Muscle of leg (tissue), 11 donors: ENCODE data around the gene TMEM235. TPM values are rescaled to one million over a fixed set of nuclear protein-coding genes. Genes with fewer than 3 reads are reported as not detected.

ENCODE experiments used
- DNase-seq: peaks from one replicate; pipeline ENCODE4 v3.0.0; 2013
- H3K27ac ChIP-seq: one replicate; pipeline ENCODE4 v1.5.1; 2013; ENCODE audit warnings: mild to moderate bottlenecking, low read length, control low read depth
- H3K27me3 ChIP-seq: one replicate; pipeline ENCODE4 v1.6.1; 2013; ENCODE audit warnings: low read length; ENCODE audit not compliant: control insufficient read depth, insufficient read depth
- H3K36me3 ChIP-seq: one replicate; pipeline ENCODE4 v1.6.1; 2013; ENCODE audit warnings: low read length; ENCODE audit not compliant: control insufficient read depth, insufficient read depth
- H3K4me1 ChIP-seq: one replicate; pipeline ENCODE4 v1.6.1; 2013; ENCODE audit warnings: low read length; ENCODE audit not compliant: control insufficient read depth, insufficient read depth
- H3K4me3 ChIP-seq: one replicate; pipeline ENCODE4 v1.5.1; 2013; ENCODE audit warnings: low read length, control low read depth
- H3K9me3 ChIP-seq: replicated peaks from 2 replicates; pipeline ENCODE4 v1.6.1; 2013; ENCODE audit warnings: low read depth, low read length; ENCODE audit not compliant: control insufficient read depth
- WGBS: methylation state at CpG from one replicate; pipeline ENCODE4 v1.1.5; 2013; ENCODE audit warnings: missing lambda C conversion rate; ENCODE audit not compliant: insufficient coverage; 5-methylcytosine and 5-hydroxymethylcytosine counted together
- polyA plus RNA-seq, 8 donors: library from polyadenylated mRNA; unstranded; fragments of 120-200 nt; gene quantifications; one replicate each; pipeline versions ENCODE4 v1.2.1 to v1.2.3, GENCODE V29; 2013; ENCODE audit warnings: inconsistent platforms in 1 of 8, low replicate concordance in 1 of 8; ENCODE audit not compliant: insufficient read length in 8 of 8, insufficient read depth in 1 of 8
- total RNA-seq: library from RNA; stranded (reverse); fragments of 120-200 nt; gene quantifications from one replicate; pipeline ENCODE4 v1.2.4, GENCODE V29; 2013

TMEM235 gene
- total and polyA plus RNA-seq, 9 donors: 0.04 to 0.14 (median 0.10) TPM; not detected in 6

DNA sequence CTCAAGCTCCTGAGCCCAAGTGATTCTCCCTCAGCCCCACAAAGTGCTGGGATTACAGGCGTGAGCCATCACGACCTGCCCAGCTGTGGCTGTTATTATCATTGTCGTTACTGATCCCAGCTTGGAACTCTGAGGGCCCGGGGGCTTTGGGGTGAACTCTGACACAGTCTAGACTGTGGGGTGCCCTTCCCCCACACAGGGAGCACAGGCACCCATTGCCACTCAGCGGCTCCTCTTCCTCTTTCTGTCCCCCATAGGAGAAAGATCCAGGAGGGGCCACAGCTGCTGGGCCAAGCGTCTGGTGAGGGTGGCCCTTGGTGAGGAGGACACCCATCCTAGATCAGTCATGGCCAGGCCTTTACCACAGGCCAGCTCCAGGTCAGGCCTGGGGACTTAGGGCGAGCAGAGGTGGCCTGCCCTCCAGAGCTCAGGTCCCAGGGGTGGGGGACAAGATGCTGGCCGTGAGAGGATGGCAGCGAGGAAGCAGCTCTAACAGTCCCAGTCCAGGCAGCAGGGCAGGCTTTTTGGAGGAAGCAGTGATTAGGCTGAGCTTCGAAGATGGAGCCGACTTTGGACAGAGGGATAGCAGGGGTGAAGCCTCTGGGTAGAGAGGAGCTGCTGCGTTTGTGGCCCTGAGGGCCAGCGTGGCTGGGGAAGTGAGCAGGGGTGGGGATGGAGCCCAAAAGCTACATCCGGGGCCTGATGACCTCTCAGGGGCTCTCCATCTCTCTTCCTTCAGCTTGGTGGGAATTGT, 24.7 kb downstream of the TMEM235 start:
- H3K36me3 ChIP-seq: no peaks in the 10 kb centered on the region
- no peak overlapping the region for H3K4me3 ChIP-seq
- no peak overlapping the region for H3K27ac ChIP-seq
- H3K27me3 ChIP-seq: peaks cover 3% of the 10 kb centered on the region
- DNase-seq: no peak
- H3K9me3 ChIP-seq: no peaks in the 10 kb centered on the region
- peaks cover 43% of the 10 kb centered on the region for H3K4me1 ChIP-seq
- 58% methylated on average over 12 of the region's 14 CpGs for WGBS

DNA sequence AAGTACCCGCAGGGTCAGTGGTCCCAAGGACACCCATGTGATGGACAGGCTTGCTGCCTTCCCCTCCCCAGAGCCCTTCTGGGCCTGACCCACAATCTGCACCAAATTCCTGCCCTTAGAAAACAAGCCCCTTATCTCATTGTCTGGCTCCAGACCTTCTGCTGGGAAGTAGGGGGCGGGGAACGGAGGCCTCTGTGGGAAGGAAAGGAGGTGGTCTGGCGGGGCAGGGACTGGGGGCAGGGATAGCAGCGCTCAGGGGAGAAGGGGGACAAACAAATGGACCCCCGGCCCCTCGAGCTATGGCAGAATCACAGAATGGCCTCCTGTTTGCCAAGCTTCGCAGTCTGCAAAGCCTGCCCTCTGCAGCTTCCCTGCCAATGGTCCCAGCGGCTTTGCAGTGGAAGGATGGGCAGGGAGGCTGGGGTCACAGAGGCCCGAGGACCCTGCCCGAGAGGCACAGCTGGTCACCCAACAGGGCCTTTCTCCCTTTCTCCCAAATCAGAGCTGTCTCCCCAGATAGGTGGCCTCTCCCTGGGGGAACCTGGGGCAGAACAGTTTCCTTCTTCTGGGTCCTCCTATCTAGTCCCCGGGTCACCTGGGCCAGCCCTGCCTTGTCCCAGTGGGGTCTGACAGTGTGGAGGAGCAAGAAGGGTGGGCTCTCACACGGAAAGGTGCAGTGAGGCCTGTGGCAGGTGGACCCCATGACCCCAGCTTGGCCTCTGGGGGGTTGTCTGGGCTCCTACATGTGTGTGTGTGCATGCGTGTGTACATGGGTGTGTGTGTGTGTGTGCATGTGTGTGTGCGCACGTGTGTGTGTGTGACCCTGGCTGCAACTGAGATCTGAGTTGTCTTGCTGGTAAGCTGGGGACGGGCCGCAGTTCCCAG, 25.5 kb downstream of the TMEM235 start:
- Histone ChIP-seq H3K4me1 (peaks cover 42% of the 10 kb centered on the region), H3K9me3 (no peaks in the 10 kb centered on the region), H3K27ac (no peak overlapping the region), H3K27me3 (peaks cover 3% of the 10 kb centered on the region), H3K36me3 (no peaks in the 10 kb centered on the region), H3K4me3 (no peak overlapping the region)
- DNase-seq: no peak
- WGBS: 71% methylated on average over 12 of the region's 18 CpGs

DNA sequence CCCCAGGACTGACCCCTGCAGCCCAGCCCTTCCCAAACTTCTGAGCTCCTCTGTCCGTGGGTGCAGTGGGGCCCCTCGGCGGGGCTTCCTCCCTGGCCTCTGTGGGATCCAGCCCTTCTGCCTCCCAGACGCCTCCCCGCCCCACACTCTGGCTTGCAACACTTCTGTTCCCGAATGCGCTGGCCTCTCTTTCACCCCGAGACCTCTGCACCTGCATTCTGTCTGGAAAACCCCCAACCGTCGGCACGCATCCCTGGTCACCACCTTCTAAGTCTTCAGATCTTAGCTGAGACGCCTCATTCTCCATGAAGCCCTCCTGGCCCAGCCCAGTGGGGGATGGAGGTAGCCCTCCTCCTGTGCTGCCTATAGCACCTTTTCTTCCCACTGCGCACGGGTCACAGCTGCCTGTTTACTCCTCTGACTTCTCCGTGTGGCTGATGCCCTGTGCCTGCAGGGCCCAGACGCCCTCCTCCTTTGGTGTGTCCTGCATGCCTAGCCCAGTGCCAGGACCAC, 26.4 kb downstream of the TMEM235 start:
- no peaks in the 10 kb centered on the region for H3K9me3 ChIP-seq
- peak overlapping the region; percentile 47 for H3K27ac ChIP-seq

DNA sequence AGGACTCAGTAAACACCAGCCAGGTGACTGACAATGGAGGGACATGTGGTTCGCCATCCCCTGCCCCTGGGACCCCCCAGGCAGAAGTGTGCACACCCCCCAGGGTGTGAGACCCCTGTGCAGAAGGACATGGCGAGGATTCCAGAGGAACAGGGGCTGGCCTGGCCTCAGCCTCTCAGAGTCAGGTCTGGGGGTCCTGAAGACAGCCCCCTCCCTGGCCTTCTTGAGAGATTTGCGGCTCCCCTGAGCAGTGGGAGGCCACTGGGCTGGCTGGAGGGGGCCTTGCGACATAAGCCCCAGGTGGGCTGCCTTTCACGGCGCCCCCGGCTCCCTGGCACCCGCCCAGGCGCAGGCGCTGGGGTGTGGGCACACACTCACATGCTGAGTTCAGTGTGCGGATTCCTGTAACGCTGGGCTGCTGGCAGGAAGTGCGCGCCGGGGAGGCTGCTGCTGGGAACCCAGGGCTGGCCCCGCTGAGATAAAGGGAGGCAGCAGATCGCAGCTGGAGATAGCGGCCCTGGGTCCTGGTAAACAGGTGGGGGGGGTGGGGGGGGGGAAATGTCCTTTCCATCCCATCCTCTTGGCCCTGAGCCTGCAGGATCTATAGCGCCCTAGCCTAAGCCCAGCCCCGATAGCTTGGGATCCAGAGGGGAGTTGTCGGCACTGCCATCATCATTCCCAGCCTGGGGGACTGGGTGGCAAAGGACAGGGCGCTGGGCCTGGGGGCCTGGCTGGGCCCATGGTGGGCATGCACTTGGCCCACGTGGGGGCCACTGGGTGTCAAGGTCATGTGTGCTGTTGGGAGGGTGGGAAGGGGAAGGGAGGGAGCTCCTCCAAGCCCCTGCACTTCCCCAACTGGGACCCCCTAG, 27.1 kb downstream of the TMEM235 start:
- Histone ChIP-seq H3K4me3 (no peak overlapping the region), H3K27me3 (peaks cover 3% of the 10 kb centered on the region), H3K9me3 (no peaks in the 10 kb centered on the region), H3K27ac (peak overlapping the region; percentile 47), H3K36me3 (no peaks in the 10 kb centered on the region), H3K4me1 (peaks cover 44% of the 10 kb centered on the region)
- WGBS: 27% methylated on average over 15 of the region's 23 CpGs
- DNase-seq: peak; percentile 54

More for the DNA sequence above, 26.4 kb downstream of the TMEM235 start:
- Histone ChIP-seq H3K36me3 (no peaks in the 10 kb centered on the region), H3K27me3 (peaks cover 3% of the 10 kb centered on the region), H3K4me3 (no peak overlapping the region), H3K4me1 (peaks cover 44% of the 10 kb centered on the region)
- 21% methylated on average over 15 of the region's 16 CpGs for WGBS
- no peak for DNase-seq

DNA sequence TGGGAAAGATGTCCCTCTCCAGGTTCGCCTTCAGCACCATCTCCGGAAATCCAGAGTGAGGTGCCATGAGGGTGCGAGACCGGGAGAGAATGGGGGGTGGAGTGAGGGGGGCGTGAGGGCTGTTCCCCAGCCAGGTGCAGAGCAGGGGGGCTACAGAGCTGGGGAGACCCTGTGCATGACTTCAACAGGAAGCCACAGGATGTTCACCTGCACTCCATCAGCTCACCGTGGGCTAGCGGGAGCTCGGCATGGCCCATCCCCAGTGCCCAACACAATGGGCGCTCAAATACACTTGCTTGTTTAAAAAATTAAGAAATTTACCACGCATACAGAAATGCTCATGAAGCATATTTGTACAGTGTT, 27.7 kb downstream of the TMEM235 start:
- Histone ChIP-seq H3K4me3 (no peak overlapping the region), H3K4me1 (peaks cover 43% of the 10 kb centered on the region), H3K36me3 (no peaks in the 10 kb centered on the region), H3K27ac (no peak overlapping the region), H3K9me3 (no peaks in the 10 kb centered on the region), H3K27me3 (peaks cover 3% of the 10 kb centered on the region)
- 40% methylated on average over 1 of the region's 10 CpGs for WGBS
- DNase-seq: no peak

DNA sequence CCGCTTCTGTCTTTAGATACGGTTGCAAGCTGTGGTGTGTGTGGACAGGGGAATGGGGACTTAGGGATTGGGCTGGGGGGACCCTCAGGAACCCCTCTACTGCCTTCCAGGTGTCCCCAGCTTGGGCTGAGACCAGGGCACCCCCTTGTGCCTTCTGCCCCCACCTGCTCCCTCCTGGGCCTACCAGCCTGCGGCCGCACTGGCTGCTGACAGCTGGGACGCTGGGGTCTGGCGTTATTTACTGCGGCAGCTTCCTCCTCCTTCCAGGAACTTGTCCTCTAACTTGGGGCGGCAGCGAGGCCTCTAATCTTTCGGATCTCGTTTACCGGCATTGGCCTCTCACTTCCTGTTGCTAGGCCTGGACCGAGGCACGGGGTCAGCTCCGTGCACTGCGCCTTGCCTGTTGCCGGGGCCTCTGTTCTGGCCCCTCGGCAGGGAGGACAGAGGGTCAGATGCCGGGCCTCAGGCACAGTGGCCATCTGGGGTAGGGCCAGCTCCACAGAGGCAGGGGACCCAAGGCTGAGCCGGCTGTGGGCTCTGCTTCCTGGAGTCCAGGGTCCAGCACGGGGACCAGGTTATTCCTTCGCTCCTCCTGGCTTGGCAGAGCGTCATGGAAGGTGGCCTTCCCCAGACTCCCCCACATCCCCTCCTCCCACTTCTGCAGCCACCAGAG, 31.8 kb downstream of the TMEM235 start:
- no peak overlapping the region for H3K4me3 ChIP-seq
- H3K4me1 ChIP-seq: peaks cover 48% of the 10 kb centered on the region
- H3K9me3 ChIP-seq: no peaks in the 10 kb centered on the region
- no peaks in the 10 kb centered on the region for H3K36me3 ChIP-seq
- peak; percentile 63 for DNase-seq
- peak overlapping the region; percentile 71 for H3K27ac ChIP-seq
- peaks cover 3% of the 10 kb centered on the region for H3K27me3 ChIP-seq
- 25% methylated on average over 20 of the region's 23 CpGs for WGBS

DNA sequence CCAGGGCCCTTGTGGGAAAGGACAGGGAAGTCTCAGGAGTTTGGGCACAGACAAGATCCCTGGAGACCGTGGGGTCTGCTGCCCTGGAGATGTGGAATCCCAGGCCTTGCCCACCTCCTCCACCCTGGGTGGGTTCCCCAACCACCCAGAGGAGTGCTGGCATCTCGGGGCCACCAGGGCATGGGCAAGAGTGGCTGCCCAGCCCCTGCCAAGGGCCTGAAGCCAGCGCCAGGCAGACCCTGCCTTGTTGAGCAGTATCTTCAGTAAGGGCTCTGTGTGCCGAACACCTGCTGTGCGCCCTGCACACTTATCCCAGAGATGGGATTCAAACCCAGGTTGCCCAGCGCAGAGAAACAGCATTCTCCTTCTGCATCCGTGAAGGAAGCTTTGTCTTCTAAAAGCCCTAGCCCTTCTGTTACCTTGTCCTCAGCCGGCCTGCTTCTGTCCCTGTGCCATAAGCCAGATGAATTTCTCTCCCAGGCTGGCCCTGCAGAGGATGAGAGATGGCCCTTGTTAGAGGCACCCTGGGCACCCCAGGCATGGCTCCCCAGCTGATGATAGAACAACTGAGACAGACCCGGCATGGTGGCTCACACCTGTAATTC, 32.4 kb downstream of the TMEM235 start:
- 89% methylated on average over 6 of the region's 9 CpGs for WGBS
- H3K27ac ChIP-seq: no peak overlapping the region

DNA sequence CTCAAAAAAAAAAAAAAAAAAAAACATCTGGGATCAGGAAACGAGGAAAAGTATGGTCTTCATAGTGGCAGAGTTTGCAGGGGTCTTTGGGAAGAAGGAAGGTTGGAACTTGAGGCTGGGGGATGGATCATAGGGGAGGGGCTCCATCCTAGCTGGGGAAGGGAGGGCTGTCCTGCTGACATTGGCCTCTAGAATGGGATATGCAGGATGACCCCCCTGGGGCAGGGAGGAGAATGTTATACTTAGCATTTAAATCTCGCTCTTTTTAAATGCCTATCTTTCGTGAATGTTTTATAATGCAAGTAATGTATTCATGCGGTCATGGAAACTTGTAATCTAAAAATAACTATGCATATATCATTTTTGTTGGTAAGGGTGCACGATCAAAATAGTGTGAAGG, 33.2 kb downstream of the TMEM235 start:
- Histone ChIP-seq H3K9me3 (no peaks in the 10 kb centered on the region), H3K27ac (no peak overlapping the region), H3K36me3 (no peaks in the 10 kb centered on the region), H3K27me3 (peaks cover 7% of the 10 kb centered on the region), H3K4me3 (no peak overlapping the region), H3K4me1 (peaks cover 53% of the 10 kb centered on the region)
- DNase-seq: no peak
- no CpG with 5 or more reads among the region's 5 CpGs for WGBS

More for the DNA sequence above, 32.4 kb downstream of the TMEM235 start:
- Histone ChIP-seq H3K36me3 (no peaks in the 10 kb centered on the region), H3K4me1 (peaks cover 48% of the 10 kb centered on the region), H3K4me3 (no peak overlapping the region), H3K27me3 (no peaks in the 10 kb centered on the region), H3K9me3 (no peaks in the 10 kb centered on the region)
- DNase-seq: no peak

DNA sequence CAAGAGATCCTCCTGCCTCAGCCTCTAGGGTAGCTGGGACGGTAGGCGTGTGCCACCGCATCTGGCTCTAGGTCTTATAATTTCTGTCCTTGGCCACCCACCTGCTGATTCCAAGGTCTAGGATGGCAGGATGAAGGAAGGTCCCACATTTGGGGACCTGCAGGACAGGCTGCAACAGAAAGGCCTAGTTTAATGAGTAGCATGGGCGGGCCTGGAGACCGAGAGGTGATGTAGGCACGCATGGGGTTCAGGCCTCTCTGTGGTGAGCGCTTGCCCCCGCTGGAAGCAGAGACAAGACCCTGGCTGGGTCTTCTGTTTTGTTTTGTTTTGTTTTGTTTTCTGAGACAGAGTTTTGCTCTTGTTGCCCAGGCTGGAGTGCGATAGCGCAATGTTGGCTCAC, 33.7 kb downstream of the TMEM235 start:
- 91% methylated on average over 7 of the region's 10 CpGs for WGBS
- no peaks in the 10 kb centered on the region for H3K9me3 ChIP-seq
- DNase-seq: no peak
- H3K27ac ChIP-seq: peak overlapping the region; percentile 6
- H3K4me1 ChIP-seq: peaks cover 58% of the 10 kb centered on the region
- H3K27me3 ChIP-seq: peaks cover 13% of the 10 kb centered on the region
- no peaks in the 10 kb centered on the region for H3K36me3 ChIP-seq
- H3K4me3 ChIP-seq: no peak overlapping the region
